HG03025 (cell line): ENCODE data around the gene PCYT1A.
"Not testable (repeated sequence)": the region's sequence is repeated elsewhere in the genome, so short reads cannot be mapped to it uniquely, and the experiment has no call there.

Source experiments
- ATAC-seq: cut with Tn5 transposase; IDR thresholded peaks from one replicate; pipeline ENCODE4 v1.9.1; 2021; ENCODE audit warnings: mild to moderate bottlenecking, moderate library complexity; ENCODE audit not compliant: unreplicated experiment, low FRiP score

The PCYT1A gene

DNA sequence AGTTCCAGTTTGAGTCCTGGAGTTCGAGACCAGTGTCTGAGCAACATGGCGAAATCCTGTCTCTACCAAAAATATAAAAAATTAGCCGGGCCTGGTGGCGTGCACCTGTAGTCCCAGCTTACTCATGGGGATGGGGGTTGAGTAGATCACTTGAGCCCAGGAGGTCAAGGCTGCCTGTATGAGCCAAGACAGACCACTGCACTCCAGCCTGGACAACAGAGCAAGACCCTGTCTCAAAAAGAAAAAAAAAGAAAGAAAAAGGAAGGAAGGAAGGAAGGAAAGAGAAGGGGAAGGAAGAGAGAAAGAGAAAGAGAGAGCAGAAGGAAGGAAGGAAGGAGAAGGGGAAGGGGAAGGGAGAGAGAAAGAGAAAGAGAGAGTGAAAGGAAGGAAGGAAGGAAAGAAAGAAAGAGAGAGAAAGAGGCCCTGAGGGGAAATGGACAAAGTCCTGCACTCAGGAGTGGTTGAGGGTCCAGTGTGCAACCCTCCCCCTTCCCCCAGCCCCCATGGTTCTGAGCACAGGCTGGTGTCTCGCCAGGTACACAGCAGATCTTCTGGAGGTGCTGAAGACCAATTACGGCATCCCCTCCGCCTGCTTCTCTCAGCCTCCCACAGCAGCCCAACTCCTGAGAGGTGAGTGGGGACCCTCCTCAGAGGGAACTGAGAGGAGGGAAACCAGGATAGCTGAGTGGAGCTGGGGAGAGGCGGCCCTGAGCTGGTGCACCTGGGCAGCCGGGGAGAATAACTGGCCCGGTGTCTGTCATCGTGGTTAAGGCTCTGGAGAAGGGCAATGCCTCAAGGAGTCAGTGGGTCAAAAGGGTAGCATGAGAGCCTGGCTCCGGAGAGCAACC, 70.0 kb downstream of the PCYT1A start:
- no peak for ATAC-seq

DNA sequence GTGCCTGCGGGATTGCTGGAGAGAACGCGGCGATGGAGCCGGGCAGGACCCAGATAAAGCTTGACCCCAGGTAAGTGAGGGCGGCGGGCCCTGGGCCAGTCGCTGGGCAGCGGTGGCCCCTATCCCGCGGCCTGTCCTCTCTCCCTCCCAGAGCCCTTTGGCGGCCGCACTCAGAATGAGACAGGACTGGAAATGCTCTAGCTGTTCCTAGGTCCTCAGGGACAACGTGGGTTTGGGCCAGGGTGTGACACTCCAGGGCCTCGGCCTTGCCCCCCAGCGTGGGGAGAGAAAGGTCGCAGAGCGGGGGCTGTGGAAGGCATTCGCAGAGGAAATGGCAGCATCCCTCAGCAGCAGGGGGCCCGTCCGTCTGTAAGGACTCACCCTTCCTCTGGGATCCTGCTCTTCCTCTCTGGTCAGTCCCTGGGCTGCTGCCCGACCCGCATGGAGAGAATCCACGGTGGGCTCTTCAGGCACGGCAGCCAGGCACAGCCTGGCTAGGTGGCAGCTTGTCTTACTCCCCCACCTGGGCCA, 70.8 kb downstream of the PCYT1A start:
- no peak for ATAC-seq

DNA sequence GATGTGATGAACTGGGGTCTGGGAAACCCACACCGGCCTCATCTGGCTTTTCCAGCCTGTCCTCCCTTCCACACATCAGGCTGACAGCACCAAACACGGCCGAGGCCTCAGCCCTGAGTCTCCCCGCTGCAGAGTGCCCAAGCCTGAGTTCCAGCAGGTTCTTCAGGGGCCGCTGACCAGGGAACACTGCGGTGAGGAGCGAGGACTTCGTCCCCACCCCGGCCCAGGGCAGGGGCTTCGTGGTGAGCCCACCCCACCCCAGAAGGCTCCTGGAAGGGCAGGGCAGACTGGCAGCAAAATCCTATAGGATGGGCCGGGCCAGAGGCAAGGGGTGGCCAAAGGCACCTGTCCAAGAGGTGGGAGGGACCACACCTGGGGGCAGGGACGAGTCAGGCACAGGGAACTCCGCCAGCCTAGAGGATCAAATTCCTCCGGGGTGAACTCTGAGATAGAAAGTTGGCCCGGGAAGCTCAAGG, 71.4 kb downstream of the PCYT1A start, which contains the start of gene SLC51A:
Gene SLC51A, plus strand, starts transcription at position 446 of the 476 bp plus-strand sequence. CDS start 179 bp downstream, outside the sequence.
- ATAC-seq: no peak

DNA sequence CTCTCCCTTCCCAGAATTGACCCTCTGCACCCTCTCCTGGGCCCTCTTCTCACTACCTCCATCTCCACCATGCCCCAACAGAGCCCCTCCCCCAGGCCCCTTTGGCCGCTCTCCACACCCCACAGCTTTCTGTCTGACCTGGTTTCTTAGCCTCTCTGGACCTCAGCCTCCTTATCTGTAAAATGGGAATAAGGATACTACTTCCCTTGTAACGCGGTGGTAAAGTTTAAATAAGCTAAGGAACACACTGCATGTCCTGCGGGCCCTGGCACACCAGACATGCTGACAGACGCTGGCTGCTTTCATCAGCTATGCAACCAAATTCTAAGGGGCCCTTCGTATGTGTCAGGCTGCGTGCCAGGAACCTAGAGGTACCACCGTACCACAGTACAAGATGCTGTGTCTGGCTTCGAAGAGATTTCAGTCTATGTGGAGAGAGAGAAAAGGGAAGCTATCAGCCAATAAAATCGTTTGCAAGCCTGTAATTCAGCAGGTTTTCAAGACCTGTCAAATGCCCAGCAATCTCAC, 72.0 kb downstream of the PCYT1A start:
- no peak for ATAC-seq

DNA sequence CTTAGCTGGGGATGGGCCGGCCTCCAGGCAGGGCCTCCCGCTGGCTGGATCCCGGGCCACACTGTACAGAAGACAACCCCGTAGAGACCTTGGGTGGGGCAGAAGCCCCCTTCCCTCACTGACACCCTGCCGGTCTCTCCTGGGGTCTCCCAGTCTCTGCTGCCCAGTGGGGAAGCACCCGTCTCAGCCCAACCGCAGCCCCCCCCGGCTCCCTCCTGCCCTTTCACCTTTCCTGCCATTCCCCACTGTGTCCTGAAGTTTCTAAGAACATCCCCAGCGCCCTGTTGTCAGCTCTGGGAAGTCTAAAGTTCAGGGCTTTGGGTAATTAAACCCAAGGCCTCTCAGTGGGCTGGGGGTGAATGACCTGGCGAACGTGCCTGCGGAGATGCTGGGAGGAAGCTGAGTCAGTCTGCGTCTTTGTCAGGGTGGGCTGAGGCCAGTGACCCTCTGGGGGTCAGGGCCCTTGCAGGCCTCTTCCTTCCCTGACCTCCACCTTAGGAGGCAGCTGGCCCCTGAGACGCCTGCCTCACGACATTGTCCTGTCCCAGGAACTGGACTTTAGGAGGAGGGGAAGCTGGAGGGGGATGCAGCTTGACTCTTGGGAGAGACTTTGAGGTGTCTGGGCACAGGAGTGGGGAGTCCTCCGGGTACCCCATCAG, 72.6 kb downstream of the PCYT1A start:
- no peak for ATAC-seq

DNA sequence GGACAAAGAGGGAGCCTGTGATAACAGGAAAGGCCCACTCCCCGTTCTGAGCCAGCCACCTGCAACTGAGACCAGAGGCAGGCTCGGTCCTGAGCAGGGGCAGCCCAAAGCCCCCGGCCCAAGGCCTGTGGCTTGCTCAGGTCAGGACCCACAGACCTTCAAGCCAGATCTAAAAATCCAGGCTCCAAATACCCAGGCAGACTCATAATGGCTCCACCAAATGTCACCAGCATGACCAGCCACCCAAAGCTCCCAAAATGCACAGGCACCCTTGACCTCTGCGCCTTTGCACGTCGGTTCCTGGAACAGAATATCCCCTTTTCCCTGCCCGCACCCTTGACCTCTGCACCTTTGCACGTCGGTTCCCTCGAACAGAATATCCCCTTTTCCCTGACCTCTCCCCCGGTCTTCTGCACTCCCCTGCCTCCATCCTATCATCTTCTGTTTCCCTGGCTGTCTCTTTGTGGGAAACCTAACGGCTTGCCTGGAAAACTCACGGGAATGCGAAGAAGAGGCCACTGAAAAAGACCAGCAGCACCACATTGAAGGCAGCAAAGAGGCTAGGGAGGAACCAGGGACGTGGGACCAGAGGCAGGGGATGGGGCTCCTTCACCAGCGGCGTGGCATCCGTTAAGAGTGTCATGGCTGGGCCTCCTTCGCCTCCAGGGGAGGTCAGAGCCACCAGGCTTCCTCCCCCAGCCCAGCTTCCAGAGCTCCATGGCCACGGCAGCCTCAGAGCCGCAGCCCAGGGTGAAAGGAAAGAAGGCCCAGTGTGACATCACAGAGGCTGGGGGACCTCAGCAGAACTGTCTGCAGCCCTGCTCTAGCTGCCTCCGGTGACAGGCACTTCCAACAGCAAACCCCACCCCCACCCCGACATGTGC, 76.6 kb downstream of the PCYT1A start, which contains the start of gene ZDHHC19:
Gene ZDHHC19, minus strand, starts transcription at position 728 of the 884 bp plus-strand sequence. Its CDS starts 85 bp downstream, at position 643.
- ATAC-seq: no peak

DNA sequence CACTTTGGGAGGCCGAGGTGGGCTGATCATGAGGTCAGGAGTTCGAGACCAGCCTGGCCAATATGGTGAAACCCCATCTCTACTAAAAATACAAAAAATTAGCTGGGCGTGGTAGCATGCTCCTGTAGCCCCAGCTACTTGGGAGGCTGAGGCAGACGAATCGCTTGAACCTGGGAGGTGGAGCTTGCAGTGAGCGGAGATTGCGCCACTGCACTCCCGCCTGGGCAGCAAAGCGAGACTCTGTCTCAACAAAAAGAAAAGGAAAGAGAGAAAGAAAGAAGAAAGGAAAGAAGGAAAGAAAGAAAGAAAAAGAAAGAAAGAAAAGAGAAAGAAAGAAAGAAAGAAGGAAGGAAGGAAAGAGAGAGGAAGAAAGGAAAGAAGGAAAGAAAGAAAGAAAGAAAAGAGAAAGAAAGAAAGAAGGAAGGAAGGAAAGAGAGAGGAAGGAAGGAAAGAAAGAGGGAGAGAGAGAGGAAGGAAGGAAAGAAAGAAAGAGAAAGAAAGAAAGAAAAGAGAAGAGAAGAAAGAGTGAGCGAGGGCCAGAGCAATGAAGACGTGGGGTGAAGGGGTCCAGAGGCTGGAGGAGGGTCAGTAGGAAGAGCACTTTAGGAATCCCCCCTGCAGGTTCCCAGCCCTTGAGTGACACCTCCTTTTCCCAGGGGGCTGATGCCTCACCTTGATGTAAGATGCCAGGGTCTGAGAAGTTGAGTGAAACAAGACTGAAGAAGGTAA, 77.4 kb downstream of the PCYT1A start:
- not testable (repeated sequence) for ATAC-seq

DNA sequence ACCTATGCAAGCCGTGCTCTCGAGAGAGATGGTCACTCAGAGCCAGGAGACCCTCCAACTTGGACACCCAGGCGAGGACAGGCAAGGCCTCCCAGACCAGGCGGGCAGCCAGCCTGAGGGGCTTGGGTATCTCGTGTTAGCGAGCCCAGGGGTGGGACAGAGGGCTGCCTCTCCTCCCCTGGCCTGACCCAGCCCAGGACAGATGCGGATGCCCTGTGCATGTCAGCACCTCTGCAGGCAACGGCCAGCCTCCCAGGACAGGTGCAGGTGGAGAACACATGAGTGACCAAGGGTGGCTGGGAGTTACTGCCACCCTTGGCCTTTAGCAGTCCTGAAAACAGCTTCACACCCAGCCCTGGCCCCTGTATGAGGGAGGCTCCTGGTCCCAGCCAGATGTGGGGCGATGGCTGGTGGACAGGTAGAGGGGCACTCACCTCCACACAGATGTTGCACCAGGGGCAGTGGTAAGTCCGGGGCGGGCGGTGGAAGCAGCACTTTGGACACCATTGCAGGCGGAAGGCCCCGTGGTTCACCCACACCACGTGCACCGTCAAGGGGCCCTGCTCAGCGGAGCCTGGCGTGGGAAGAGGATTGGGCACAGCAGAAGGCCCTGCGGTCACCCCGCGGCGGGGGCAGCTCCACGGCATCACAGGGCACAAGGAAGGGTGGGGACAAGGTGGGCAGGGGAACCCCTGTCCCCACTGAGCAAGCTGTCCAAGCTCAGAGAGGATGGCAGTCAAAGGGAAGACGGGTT, 78.4 kb downstream of the PCYT1A start:
- no peak for ATAC-seq

DNA sequence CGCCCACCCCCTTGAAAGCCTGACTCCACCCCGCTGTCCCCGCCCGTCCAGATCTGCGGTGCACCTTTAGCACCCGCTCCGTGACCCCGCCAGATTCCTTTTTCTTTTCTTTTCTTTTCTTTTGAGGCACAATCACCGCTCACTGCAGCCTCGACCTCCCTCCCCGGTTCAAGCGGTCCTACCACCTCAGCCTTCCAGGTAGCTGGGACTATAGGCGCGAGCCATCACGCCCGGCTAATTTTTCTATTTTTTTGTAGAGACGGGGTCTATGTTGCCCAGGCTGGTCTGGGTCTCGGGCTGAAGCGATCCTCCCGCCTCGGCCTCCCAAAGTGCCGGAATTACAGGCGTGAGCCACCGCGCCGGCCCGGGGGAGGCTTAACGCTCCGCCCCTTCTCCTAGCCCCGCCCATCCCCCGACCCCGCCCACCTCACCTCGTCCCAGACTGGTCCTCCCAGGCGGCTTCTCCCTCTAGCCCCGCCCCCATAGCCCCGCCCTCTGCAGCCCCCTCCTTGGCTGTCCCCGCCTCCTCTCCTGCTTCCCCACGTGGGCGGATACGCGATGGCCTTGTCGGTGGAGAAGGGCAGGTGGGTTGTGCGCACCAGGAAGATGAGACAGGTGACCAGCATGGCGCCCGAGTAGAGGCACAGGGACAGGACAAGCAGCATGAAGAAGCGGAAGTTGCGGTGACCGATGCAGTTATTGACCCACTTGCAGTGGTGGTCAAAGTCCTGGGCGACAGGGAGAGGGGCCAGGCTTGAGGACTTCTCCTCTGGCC, 79.5 kb downstream of the PCYT1A start:
- ATAC-seq: no peak

DNA sequence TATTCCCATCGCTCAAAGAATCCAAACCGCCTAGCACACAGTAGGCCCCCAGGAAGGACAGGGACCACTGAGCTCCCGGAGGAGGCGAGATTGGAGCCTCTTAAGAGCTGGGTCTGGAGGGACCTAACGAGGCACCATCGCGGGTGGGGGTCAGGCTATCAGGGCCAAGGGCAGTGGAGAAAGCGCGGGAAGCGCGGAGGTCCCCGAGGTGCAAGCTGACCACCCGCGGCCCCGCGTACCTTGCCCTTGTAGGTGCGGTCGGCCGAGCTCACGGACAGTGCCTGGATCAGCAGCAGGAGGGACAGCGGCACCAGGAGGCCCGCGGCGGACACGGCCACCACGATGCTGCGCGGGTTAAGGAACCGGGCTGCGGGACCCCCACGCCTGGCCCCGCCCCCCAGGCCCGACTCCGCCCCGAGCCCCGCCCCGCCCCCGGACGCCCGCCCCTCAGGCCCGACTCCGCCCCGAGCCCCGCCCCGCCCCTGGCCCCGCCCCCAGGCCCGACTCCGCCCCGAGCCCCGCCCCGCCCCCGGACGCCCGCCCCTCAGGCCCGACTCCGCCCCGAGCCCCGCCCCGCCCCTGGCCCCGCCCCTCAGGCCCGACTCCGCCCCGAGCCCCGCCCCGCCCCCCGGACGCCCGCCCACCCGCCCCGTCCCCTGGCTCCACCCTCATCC, 80.2 kb downstream of the PCYT1A start:
- ATAC-seq: no peak

DNA sequence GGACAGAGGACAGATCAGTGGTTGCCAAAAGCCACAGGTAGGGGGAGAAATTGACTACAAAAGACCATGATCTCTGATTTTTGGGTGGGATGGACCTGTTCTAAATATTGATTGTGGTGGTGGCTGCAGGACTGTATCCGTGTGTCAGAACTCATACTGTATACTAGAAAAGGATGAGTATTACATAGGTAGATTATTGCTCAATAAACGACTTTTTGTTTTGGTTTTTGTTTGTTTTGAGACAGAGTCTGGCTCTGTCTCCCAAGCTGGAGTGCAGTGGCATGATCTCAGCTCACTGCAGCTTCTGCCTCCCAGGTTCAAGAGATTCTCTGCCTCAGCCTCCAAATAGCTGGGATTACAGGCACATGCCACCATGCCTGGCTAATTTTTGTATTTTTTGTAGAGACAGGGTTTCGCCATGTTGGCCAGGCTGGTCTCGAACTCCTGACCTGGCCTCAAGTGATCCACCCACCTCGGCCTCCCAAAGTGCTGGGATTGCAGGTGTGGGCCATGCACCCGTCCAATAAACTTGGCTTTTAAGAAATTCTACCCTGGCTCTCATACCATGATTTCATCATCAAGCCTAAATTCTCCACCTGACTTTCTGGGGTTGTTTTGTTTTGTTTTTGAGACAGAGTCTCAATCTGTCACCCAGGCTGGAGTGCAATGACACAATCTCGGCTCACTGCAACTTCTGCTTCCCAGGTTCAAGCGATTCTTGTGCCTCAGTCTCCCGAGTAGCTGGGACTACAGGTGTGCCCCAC, 81.9 kb downstream of the PCYT1A start:
- ATAC-seq: not testable (repeated sequence)

DNA sequence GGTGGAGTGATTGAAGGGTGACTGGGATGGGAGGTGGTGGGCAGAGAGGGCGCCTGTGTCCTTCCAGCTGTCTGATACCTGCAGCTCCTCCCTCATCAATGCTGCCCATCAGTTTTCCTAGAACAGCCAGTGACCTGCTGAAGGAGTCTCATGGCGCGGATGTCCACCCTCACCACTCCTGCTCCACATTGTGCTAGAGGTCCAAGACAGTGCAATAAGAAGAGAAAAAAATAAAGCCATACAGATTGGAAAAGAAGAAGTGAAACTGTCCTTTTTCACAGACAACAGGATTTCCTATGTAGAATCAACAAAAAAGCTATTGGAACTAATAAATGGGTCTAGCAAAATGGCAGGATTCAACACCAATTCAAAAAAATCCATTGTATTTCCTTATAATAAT, 83.7 kb downstream of the PCYT1A start:
- no peak for ATAC-seq

DNA sequence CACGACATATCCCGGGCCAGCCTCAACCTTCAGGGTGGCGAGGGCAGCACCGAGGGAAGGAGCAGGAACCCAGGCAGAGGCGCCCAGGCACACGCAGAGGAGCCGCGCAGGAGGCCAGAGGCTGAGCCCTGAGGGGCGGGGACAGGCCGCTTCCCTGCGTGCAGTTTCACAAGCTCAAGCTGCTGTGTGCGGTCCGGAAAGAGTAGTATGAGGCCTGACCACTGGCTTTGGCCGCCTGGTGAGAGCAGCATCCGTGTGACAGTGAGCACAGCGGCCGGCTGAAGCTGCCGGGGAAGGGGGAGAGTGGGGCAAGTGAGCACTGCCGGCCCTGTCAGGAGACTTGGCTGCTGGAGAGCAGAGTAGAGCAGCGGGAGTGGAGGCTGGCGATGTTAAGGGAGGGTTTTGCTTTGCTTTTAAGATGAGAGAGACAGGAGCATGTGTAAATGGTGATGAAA, 85.0 kb downstream of the PCYT1A start:
- ATAC-seq: no peak

DNA sequence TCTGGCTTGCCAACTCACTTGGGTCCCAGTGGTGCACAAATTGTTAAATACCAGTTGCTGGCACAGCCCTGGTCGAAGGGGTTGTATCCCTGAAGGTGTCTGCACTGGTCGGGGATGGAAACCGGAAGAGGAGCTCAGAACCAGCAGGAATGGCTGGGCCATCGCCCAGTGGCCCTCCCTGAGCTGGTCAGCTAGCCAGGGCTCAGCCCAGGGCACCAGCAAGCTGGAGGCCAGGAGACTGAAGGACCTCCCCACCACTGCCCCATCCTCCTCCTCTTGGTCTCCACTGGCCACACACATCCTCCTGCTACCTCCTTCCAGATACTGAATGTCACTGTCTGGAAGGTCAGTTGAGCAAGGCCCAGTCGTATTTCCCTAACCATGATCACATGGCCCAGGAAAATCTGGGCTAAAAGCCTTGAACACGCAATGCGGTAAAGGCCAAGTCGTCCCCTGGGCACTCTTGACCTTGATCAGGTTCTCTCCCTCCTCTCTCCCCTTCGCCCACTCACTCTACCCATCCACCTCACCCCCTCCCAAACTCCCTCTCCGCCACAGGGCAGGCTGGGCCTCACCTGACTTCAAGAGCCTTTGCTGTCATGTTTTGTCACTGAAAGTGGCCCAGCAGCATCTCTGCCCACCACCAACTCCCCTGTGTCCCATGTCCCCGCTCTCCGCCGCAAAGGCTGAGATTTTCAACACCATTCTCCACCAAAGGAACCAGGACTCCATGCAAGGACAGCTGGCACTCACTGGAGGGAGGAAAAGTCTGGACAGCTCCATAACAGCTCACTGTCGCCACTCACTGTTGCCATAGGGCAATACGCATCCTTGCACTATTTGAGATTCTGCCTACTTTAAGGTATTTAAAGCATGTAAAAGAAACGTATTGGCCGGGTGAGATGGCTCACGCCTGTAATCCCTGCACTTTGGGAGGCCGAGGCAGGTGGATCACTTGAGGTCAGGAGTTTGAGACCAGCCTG, 88.5 kb downstream of the PCYT1A start:
- ATAC-seq: no peak

DNA sequence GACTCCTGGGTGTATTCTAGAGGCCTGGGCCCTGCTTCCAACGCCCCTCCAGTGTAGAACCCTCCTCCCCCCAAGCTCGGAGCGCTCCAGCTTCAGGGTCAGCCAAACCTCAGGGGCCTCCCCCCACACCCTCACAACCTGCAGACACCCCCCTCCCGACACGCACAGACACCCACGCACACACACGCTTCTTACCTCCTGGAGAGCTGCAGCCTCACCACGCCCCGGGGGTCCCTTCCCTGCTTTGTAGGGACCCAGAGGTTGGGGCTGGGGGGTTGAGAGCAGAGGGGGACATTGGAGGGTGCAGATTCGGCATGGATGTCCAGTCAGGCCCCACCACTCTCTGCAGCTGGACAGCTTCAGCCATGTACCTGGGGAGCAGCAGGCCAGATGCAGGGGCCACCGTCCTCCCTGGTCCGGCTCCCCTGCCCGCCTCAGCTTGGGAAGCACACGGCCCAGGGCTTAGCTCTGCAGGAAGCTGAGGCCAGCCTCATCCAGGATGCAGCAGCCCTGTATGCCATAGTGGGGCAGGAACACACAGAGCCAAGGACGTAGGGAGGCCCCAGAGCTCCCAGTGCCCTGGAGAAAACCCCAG, 89.3 kb downstream of the PCYT1A start:
- ATAC-seq: no peak
